NCI-H1436 (cell line): Measurements from ENCODE around the gene CEACAM8.
"Not testable (repeated sequence)": the region's sequence is repeated elsewhere in the genome, so short reads cannot be mapped to it uniquely, and the experiment has no call there.

Experiments
- DNase-seq: peaks from one replicate; lab custom pipeline; 2025; lab: John Stamatoyannopoulos, UW

CEACAM8 gene

DNA sequence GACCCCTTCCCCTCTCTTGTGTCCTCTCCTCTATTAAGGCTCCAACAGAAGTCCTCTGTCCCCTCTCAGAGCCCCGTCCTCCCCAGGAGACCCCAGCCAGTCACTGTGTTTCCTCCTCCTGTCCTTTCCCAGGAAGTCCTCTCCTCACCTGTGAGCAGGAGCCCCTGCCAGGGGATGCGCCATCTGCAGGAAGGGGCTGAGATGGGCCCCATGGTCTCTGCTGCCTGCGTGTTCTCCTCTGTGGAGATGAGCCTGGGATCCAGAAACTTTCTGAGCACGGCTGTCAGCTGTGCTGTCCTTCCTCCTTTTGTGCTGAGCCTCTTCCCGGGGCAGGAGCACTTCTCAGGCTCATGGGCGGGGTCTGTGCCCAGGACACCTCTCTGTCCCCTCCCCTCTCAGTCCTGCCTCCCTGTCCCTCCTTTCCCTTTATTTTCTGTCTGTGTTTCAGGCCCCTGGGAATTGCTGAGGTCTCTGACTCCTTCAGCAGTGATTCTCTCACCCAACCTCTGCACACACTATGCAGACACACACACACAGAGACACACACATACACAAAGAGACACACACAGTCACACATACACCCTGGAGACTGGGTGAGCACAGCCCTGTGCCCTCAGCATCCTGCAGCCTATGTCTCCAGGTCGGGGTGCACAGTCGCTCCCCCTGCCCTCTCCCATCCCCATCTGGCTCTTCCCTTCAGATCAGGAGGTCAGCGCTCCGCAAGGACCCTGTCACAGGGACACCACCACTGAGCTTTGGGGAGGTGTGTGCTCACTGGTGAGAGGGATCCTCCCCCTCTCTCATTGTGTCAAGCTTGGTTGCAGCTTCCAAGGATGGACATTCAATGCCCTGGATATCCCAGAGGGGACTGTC is at the start of gene CEACAM8:
Gene CEACAM8 (minus strand): TSS at position 308 of the 873 bp plus-strand sequence. CDS start 96 bp downstream, at position 212.
- DNase-seq: no peak

DNA sequence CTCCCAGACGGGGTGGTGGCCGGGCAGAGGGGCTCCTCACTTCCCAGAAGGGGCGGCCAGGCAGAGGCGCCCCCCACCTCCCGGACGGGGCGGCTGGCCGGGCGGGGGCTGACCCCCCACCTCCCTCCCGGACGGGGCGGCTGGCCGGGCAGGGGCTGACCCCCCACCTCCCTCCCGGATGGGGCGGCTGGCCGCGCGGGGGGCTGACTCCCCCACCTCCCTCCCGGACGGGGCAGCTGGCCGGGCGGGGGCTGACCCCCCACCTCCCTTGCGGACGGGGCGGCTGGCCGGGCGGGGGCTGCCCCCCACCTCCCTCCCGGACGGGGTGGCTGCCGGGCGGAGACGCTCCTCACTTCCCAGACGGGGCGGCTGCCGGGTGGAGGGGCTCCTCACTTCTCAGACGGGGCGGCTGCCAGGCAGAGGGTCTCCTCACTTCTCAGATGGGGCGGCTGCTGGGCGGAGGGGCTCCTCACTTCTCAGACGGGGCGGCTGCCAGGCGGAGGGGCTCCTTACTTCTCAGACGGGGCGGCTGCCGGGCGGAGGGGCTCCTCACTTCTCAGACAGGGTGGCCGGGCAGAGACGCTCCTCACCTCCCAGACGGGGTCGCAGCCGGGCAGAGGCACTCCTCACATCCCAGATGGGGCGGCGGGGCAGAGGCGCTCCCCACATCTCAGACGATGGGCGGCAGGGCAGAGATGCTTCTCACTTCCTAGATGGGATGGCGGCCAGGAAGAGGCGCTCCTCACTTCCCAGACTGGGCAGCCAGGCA is 44.8 kb upstream of the CEACAM8 start:
- not testable (repeated sequence) for DNase-seq

DNA sequence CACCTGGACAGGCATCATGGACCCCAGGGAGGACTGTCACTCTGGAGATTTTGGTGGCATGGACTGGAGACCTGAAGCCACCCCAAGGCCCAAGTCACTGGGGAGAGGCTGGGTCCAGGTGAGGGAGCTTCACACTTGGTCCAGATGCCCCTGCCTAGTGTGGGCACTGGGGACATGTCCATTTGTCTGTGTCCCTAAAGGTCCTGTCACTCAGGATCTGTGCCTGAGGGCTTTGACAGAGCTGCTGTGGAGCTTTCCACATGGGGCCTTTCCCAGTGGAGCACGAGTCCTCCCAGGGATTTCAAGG is 40.5 kb upstream of the CEACAM8 start:
- no peak for DNase-seq

DNA sequence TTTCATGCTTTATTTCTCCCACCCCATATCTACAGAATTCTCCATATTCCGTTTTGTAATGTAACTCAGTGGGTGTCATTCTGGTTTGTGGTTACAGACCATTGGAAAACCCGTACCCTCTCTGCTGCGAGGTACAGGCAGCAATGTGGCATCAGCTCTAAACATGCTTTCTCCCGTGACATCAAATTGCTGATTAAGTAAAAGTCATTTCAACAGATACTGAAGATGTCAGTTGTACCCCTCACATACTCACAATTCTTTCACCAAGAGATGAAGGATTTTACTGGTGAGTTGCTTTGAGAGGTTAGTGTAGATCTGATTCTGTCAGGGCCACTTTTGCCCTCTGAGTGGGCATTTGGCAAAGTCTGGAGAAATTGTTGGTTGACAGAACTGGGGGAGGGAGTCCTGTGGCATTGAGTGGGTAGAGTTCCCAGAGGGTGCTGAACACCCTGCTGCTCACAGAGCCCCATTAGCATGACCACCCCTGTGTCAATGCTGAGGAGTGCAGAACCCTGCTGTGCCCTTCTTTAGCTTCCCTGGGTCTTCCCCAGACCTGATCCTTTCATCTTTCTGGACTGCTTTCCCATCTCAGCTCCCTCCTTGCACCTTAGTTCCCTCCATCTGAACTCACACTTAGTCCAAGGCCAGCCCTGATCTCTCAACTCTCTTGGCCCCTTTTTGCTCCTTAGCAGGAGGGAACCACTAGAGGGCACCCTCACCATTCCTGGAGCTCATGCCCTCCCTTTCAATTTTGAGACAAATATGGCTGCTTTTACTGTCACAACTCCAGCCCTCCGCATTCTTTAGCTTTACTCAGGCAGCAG is 39.9 kb upstream of the CEACAM8 start:
- no peak for DNase-seq

DNA sequence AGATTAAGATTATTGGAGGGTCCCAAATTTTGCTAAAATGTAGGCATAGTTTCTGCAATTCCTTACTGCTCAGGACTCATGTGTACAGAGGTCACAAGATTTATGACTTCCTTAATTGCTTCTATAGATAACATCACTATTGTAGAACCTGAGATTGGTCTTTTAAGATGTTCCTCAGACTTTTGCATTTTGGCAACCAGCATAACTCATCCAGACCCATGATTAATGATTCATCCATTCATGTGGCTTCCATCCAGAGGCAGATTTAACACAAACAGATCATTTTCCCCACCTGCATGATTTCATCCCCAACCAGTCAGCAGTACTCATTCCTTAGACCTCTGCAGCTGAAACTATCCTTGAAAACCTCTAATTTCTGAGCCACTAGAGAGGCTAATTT is 34.5 kb upstream of the CEACAM8 start:
- no peak for DNase-seq

DNA sequence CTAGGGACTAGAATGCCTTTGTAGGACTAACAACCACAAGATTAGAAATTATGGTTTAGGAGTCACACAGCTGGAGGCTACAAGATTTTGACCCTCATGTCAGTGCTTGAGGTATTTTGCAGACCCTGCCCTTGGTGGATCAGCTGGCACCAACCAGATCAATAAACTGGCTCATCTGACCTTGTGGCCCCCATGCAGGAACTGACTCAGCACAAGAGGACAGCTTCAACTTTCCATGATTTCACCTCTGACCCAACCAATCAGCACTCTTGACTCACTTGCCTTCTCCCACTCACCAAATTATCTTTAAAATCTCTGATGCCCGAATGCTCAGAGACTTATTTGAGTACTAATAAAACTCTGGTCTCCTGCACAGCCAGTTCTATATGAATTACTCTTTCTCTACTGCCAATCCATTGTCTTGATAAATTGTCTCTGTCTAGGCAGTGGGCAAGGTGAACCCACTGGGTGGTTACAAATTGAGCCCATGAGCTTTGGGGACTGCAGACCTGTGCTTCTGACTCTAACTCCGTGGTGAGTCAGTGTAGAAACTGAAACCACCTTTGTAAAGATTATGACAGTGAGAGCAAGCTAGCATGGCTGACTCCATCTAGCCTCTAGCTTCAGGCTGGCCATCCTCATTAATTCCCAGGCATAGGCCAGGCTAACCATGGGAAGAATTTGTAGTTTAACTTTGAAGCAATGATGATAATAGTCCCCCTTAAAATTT is 33.9 kb upstream of the CEACAM8 start:
- DNase-seq: no peak

DNA sequence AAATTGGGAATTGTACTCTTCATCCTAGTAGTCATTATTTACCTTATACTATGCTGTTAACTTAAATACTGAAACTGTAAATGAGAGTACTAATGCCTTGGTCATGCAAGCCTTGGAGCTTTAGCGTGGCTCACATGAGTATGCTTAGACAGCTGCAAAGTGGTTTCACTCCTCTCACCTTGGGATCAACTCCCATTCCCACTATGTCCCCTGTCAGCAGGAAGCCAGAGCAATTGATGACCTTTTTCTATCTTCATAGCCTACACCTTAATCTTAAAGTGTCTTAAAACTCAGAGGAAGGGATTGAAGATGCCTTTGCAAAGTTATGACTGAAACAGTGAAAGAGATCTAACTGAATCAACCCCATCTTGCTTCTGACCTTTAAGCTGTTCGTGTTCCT is 33.2 kb upstream of the CEACAM8 start:
- DNase-seq: no peak

DNA sequence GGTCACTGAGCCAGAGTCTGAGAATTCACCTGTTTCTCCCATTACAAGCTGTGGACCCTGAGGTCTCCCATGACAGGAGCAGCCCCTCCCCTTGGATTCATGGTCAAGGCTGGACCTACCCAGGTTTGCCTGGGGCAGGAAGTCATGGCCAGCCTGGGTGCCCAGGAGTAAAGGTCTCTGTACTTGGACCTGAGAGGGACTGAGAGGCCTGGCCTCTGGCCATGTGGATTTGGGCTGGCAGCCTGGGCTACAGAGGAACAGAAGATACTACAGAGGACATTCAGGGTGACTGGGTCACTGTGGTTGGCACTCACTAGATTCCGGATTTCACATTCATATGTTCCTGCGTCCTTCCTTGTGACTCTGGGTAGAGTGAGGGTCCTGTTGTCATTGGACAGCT is 31.5 kb upstream of the CEACAM8 start:
- no peak for DNase-seq

DNA sequence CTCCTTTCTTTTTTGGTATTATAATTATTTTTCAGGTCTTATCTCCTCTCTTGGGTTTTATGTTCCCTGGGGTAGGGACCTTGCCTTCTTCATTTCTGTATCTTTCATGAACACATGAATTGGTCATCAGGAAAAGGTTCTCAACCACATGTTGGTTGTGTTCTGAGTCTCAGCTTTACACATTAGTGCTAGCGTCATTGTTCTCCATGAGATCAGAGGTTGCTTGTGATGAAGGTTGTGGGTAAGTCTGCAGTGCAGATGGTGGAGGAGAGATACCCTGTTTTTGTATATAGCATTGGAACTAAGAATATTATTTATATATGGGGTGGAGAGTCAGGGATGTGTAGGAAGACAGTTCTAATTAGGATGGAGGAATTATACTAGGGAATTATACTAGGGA is 24.5 kb upstream of the CEACAM8 start:
- DNase-seq: no peak

DNA sequence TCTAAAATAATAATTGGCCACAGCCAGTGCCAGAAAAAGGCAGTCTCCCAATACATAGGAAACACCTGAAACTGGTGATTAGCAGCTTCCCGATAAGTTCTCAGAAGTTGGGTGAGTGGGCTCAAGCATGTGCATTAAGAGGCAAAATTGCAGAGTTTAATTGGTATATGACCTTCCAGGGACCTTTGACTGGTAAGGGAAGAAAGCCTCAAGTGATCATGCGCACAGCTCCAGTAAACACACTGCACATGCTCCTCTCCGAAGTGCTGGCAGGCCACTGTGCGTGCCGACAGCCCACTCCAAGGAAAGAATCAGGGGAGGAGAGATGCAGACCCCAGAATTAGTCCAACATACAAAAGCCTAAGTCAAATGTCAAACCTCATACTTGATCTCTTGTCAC is 18.9 kb upstream of the CEACAM8 start:
- DNase-seq: no peak

DNA sequence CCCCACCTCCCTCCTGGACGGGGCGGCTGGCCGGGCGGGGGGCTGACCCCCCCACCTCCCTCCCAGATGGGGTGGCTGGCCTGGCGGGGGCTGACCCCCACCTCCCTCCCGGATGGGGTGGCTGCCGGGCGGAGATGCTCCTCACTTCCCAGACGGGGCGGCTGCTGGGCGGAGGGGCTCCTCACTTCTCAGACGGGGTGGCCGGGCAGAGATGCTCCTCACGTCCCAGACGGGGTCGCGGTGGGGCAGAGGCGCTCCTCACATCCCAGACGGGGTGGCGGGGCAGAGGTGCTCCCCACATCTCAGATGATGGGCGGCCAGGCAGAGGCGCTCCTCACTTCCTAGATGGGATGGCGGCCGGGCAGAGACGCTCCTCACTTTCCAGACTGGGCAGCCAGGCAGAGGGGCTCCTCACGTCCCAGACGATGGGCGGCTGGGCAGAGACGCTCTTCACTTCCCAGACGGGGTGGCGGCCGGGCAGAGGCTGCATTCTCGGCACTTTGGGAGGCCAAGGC is 15.7 kb upstream of the CEACAM8 start:
- not testable (repeated sequence) for DNase-seq

DNA sequence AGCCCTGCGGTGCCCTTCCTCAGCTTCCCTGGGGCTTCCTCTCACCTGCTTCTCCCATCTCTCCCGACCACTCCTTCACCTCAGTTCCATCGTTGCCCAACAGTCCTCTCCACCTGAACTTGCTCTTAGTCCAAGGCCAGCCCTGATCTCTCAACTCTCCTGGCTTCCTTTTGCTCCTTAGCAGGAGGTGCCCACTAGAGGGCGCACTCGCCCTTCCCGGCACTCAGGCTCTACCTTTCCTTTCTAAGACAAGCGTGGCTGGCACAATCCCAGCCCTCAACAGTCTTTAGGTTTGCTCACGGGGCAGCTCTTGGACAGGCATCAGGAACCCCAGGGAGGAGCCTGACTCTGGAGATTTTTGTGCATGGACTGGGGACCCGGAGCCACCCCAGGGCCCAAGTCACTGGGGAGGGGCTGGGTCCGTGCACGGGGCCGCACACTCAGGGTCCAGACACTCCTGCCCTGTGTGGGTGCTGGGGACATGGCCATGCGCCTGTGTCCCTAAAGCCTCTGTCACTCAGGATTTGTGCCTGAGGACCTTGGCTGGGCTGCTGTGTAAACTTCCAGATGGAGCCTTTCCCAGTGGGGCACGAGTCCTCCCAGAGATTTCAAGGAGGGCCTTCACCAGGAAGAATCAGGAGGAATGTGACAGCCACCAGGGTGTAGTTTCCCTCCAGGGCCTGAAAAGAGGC is 12.1 kb upstream of the CEACAM8 start:
- DNase-seq: peak; percentile 21

DNA sequence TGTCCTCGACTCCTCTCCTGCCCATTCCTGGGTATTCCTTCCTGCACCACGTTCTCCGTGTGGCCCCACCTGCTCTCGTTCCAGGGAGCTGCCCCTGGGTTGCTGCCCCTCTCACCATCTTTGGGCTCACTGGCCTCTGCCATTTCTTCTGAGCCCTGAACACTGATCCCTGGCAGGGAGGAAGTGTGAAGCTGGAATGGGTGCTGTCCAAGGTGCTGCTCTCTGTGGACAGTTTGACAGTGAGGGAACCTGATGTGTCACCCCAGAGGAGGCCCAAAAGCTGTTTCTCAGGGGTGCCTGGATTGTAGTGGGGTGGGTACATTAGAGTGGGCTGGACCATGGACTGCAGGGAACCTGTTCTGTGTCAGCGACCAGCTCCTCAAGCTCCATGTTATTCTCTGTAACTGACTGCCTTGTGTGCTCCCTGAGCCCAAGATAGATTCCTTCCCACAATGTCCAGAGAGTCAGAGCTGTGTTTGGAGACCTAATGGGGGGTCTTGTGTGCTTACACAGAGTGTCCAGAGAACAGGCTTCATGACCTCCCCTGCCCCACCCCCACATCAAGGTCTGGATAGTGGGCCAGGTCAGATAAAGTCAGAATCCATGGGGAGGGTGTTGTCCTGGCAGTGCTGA is 7.2 kb upstream of the CEACAM8 start:
- DNase-seq: no peak

DNA sequence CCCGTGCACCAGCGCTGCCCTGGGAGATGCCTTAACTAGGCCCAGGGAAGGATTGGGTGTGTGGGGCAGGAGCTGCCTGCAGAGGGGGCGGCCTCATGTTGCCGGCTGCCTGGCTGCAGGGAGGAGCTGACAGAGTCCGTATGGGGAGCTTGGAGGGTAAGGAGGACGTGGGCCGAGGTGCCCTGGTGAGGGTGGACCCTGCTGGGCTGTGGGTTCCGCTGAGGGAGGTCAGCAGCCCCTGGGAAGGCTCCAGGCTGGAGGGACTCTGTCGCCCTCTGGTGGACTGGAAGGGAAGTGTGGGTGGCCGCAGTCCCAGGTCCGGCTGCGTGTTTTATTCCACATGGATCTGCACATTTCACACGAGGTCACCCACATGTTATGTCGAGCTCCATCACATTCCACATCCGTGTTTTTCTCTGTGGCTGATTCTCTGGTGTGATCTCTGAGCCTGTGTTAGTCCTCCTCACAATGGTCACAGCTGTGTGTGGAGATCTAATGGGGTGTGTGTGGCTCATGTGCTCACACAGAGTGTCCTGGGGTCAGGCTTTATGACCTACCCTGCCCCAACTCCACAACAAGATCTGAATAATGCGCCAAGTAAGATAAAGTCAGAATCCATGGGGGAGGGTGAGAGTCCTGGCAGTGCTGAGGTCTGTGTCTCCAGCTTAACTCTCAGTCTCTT is 1.8 kb upstream of the CEACAM8 start:
- DNase-seq: no peak

DNA sequence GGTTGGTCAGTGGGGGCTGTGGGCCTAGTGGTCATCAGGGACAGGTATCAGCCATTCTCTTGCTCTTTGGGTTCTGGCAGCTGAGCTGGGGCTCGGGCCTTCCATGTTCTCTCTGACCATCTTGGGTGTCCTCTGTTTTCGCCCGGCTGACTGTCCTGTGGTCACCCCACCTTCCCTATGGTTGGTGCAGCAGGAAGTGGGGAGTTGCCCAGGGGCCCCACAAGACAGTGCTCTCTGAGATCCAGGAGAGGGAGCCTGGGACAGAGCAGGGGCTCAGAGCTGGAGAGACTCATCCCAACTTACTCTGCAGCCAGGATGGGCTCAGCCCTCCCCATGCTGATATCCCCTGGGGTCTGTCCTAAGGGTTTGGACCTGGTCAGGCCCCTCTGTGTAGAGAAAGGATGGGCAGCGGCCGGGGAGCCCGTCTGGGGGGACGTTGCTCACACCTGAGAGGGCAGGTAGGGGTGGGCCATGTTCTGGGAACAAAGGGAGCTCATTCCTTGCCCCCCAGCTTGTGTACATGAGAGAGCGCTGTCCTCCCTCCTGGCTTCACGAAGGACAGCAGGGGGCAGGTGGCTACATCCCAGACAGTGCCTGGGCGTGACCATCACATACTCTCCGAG is 937 bp upstream of the CEACAM8 start:
- DNase-seq: no peak

DNA sequence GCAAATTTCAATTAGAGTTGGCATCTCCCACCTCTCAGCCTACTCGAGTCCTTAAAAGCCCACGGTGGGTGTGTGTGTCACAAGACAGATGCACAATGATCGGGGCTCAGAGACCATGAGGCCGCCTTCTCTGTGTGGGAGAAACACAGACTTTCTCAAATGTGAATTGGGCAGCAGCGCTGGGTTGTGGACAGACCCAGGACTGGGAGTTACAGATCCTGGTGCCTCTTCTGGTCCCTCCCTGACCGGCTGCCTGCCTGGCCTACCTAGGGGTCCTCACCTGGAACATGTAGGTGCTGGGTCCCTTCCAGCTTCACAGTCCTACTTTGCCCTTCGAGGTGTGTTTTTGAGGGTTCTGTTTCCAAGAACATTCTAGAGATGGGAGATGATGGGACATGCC is 4.9 kb downstream of the CEACAM8 start:
- no peak for DNase-seq

DNA sequence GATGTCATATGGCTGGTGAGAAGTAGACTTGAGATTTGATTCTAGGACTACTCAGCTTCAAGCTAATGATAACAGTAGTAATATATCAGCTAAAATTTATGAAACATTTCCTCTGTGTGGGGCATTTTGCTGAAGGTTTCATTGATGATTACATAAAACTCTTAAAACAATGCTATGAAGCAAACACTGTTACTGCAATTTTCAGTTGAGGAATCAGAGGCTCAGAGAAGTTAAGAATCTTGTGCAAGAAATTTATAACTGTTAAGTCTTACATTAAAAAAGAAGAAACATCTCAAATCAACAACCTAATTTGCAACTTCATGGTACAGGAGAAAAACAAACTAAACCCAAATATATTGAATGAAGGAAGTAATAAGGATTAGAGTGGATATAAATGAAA is 10.3 kb downstream of the CEACAM8 start:
- DNase-seq: no peak

DNA sequence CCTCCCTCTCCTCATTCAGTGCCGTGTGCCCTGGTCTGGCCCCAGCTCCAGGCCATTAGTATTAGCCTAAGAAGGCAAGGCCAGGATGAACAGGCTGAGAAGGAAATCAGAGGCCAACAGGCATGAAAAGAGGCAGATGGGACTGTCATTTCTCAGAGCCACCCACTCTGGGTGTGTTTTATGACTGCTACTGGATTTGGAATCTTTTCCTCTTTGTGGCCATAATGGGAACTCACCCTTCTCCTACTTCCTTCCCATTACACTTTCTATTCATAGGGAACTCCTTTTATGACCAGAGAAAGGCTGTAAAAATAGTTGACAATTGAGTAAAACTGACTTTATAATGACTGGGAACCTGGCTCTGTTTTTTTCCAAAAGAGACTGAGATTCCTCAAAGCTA is 17.7 kb downstream of the CEACAM8 start:
- no peak for DNase-seq

DNA sequence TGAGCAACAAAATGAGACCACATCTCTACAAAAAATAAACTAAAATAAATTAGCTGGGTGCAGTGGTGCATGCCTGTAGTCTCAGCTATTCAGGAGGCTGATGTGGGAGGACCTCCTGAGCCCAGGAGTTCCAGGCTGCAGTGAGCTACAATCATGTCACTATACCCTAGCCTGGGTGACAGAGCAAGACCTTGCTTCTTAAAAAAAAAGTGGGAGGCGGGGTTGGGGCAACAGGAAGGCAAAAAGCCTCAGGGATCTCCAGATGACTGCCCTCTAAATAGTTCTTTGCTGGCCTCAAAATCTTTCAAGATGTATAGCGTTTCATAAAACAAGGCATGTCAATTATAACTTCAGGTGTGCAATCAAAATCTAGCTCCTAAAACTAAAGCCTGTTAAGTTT is 18.5 kb downstream of the CEACAM8 start:
- DNase-seq: no peak

DNA sequence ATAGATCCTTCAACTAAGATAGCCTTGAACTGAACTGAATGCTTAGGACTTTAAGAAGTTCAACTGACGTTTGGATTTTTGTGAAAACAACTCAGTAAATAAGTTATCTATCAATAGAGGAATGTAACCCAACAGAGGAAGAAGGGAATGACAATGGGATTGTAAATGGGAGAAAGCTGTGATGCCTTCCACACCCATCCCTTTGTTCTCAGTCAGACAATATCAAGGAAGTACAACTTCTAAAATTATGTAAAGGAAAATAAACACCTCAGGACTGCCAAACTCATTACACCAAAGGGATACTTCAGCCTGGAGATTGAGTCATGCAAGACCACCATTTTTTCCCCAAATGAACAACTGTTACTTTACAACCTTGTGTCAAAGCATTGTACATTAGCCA is 21.1 kb downstream of the CEACAM8 start:
- no peak for DNase-seq
